H1 (cell line): ENCODE measurements around the gene MRPS35. TPM values are rescaled to one million over a fixed set of nuclear protein-coding genes. Genes with fewer than 3 reads are reported as not detected.

Experiments used
- CTCF ChIA-PET: fragments of 300-600 bp; sonication (Branson Sonifier 250); formaldehyde crosslinking; loops from one replicate; lab custom pipeline; 2021; ENCODE audit not compliant: partially characterized antibody; lab: Charles Lee
- POLR2A ChIA-PET: fragments of 300-600 bp; sonication (Branson Sonifier 250); formaldehyde crosslinking; loops from one replicate; lab custom pipeline; 2021; ENCODE audit warnings: inconsistent platforms; ENCODE audit not compliant: partially characterized antibody; lab: Charles Lee
- DNase-seq, 2 experiments: peaks; one replicate each; pipeline versions ENCODE4 v3.0.0 to v3.0.0-alpha.2; 2010 to 2022; ENCODE audit warnings: low spot score in 2 of 2, low read depth in 1 of 2, mixed read lengths in 1 of 2
- FAIRE-seq: peaks from 2 replicates; lab custom pipeline; 2011; peaks lifted over from hg19 to GRCh38; lab: Jason Lieb, UNC
- H2AFZ ChIP-seq: 2 replicates; pipeline ENCODE4 v1.8.1; 2012; ENCODE audit warnings: low read length, inconsistent platforms
- H2AK5ac ChIP-seq: 2 replicates; pipeline ENCODE4 v1.6.1; 2013; ENCODE audit warnings: low read depth, low read length
- H2BK120ac ChIP-seq: replicated peaks from 2 replicates; pipeline ENCODE3; 2013; ENCODE audit warnings: low read depth, low read length, inconsistent platforms
- H2BK12ac ChIP-seq: 2 replicates; pipeline ENCODE4 v1.6.1; 2013; ENCODE audit warnings: low read depth, low read length
- H2BK15ac ChIP-seq: 2 replicates; pipeline ENCODE4 v1.6.1; 2013; ENCODE audit warnings: low read length
- H2BK20ac ChIP-seq: 2 replicates; pipeline ENCODE4 v1.6.1; 2013; ENCODE audit warnings: low read length
- H2BK5ac ChIP-seq: 2 replicates; pipeline ENCODE4 v1.6.1; 2013; ENCODE audit warnings: low read depth, low read length
- H3K14ac ChIP-seq: 2 replicates; pipeline ENCODE4 v1.6.1; 2013; ENCODE audit warnings: inconsistent platforms; ENCODE audit not compliant: insufficient read length
- H3K18ac ChIP-seq: 2 replicates; pipeline ENCODE4 v1.6.1; 2013; ENCODE audit warnings: low read length; ENCODE audit errors: extremely low read depth
- H3K23ac ChIP-seq: 2 replicates; pipeline ENCODE4 v1.6.1; 2013; ENCODE audit warnings: inconsistent platforms; ENCODE audit not compliant: insufficient read length
- H3K23me2 ChIP-seq: 2 replicates; pipeline ENCODE4 v1.6.1; 2013; ENCODE audit warnings: low read depth, low read length
- H3K27ac ChIP-seq: 2 replicates; pipeline ENCODE4 v1.6.1; 2011; ENCODE audit warnings: low read depth, low read length, inconsistent platforms
- H3K27me3 ChIP-seq, 4 experiments: replicated peaks in 1 of 4; 1 replicate in 1 of 4; 2 replicates in 3 of 4; pipeline versions ENCODE4 v1.6.1 to v1.8.1; 2011 to 2013; ENCODE audit warnings: low read length in 3 of 4, mild to moderate bottlenecking in 3 of 4, inconsistent platforms in 2 of 4, mixed read lengths in 2 of 4, moderate library complexity in 1 of 4; ENCODE audit not compliant: control insufficient read depth in 3 of 4, insufficient read depth in 3 of 4; ENCODE audit errors: extremely low read depth in 1 of 4
- H3K36me3 ChIP-seq, 4 experiments: 2 replicates each; pipeline versions ENCODE4 v1.6.1 to v1.8.1; 2011 to 2013; ENCODE audit warnings: mild to moderate bottlenecking in 4 of 4, low read length in 3 of 4, moderate library complexity in 2 of 4, control low read depth in 1 of 4, inconsistent platforms in 1 of 4; ENCODE audit not compliant: insufficient read depth in 4 of 4, control insufficient read depth in 2 of 4
- H3K4ac ChIP-seq: replicated peaks from 2 replicates; pipeline ENCODE3; 2013; ENCODE audit warnings: low read length, low read depth, mixed read lengths, inconsistent platforms; ENCODE audit not compliant: insufficient read length
- H3K4me1 ChIP-seq, 4 experiments: replicated peaks in 1 of 4; 1 replicate in 1 of 4; 2 replicates in 3 of 4; pipeline versions ENCODE4 v1.6.1 to v1.8.1; 2011 to 2013; ENCODE audit warnings: low read length in 3 of 4, inconsistent platforms in 2 of 4, mixed read lengths in 1 of 4; ENCODE audit not compliant: insufficient read depth in 4 of 4, control insufficient read depth in 3 of 4
- H3K4me2 ChIP-seq, 2 experiments: 2 replicates each; pipeline versions ENCODE4 v1.6.1 to v1.8.1; 2011 to 2013; ENCODE audit warnings: low read depth in 2 of 2, low read length in 2 of 2, control low read depth in 1 of 2, inconsistent platforms in 1 of 2, mild to moderate bottlenecking in 1 of 2; ENCODE audit not compliant: insufficient read depth in 1 of 2
- H3K4me3 ChIP-seq, 4 experiments: fragments of 200-600, 300-600 bp in 1 of 4; sonication (generic), shearing (Covaris generic), sonication (Bioruptor Twin) in 1 of 4; 2 replicates each; pipeline versions ENCODE4 v1.5.1 to v1.8.1; 2011 to 2016; ENCODE audit warnings: low read length in 4 of 4, low read depth in 3 of 4, control low read depth in 2 of 4, inconsistent platforms in 2 of 4, mild to moderate bottlenecking in 2 of 4, mixed read lengths in 1 of 4, moderate library complexity in 1 of 4; ENCODE audit not compliant: insufficient read depth in 2 of 4; ENCODE audit errors: extremely low read depth in 1 of 4
- H3K56ac ChIP-seq: replicated peaks from 2 replicates; pipeline ENCODE3; 2013; ENCODE audit warnings: low read depth, mild to moderate bottlenecking, mixed read lengths, low read length, inconsistent platforms; ENCODE audit not compliant: insufficient read length
- H3K79me1 ChIP-seq: 2 replicates; pipeline ENCODE4 v1.6.1; 2013; ENCODE audit warnings: low read depth, low read length, control low read depth
- H3K79me2 ChIP-seq, 2 experiments: 2 replicates each; pipeline versions ENCODE4 v1.6.1 to v1.8.1; 2012 to 2013; ENCODE audit warnings: low read length in 2 of 2, mild to moderate bottlenecking in 2 of 2, inconsistent platforms in 1 of 2; ENCODE audit not compliant: insufficient read depth in 2 of 2, control insufficient read depth in 1 of 2
- H3K9ac ChIP-seq, 4 experiments: replicated peaks in 1 of 4; 1 replicate in 1 of 4; 2 replicates in 3 of 4; pipeline versions ENCODE4 v1.6.1 to v1.8.1; 2011 to 2013; ENCODE audit warnings: low read depth in 3 of 4, low read length in 3 of 4, control low read depth in 2 of 4, mild to moderate bottlenecking in 2 of 4, moderate library complexity in 2 of 4, inconsistent platforms in 1 of 4; ENCODE audit errors: extremely low read depth in 1 of 4
- H3K9me3 ChIP-seq, 2 experiments: 2 replicates each; pipeline versions ENCODE4 v1.6.1 to v1.8.1; 2012 to 2013; ENCODE audit warnings: mild to moderate bottlenecking in 2 of 2, moderate library complexity in 2 of 2, control low read depth in 1 of 2, inconsistent platforms in 1 of 2, low read depth in 1 of 2, low read length in 1 of 2, mixed read lengths in 1 of 2; ENCODE audit not compliant: insufficient read depth in 2 of 2
- H4K20me1 ChIP-seq, 2 experiments: replicated peaks in 1 of 2; 2 replicates each; pipeline versions ENCODE3 to v1.8.1; 2011 to 2013; ENCODE audit warnings: inconsistent platforms in 2 of 2, low read length in 2 of 2, mild to moderate bottlenecking in 1 of 2; ENCODE audit not compliant: insufficient read depth in 2 of 2, control insufficient read depth in 1 of 2
- H4K5ac ChIP-seq: 2 replicates; pipeline ENCODE4 v1.6.1; 2013; ENCODE audit warnings: low read length, low read depth, mixed read lengths, inconsistent platforms; ENCODE audit not compliant: insufficient read length
- H4K8ac ChIP-seq: 2 replicates; pipeline ENCODE4 v1.8.0; 2013; ENCODE audit warnings: mild to moderate bottlenecking, moderate library complexity, low read length, inconsistent platforms; ENCODE audit not compliant: insufficient read depth; ENCODE audit errors: extremely low read depth
- H4K91ac ChIP-seq: replicated peaks from 2 replicates; pipeline ENCODE3; 2013; ENCODE audit warnings: low read length, mixed read lengths, inconsistent platforms; ENCODE audit not compliant: insufficient read length
- NRF1 ChIP-seq: IDR thresholded peaks from 2 replicates; pipeline ENCODE4 v1.6.1; 2011; ENCODE audit warnings: mild to moderate bottlenecking, low read depth, low read length, improper control_type of control experiment
- WGBS, 2 experiments: shearing (Covaris generic) in 1 of 2; methylation state at CpG; one replicate each; pipeline versions ENCODE4 v1.1.6 to v1.1.7; 2013 to 2015; ENCODE audit warnings: low lambda C conversion rate in 2 of 2, mixed read lengths in 2 of 2, inconsistent platforms in 1 of 2, low coverage in 1 of 2, missing lambda C conversion rate in 1 of 2; ENCODE audit not compliant: insufficient replicate concordance in 2 of 2, insufficient coverage in 1 of 2, insufficient read length in 1 of 2; ENCODE audit errors: extremely low coverage in 1 of 2, missing lambda C conversion rate in 1 of 2; 5-methylcytosine and 5-hydroxymethylcytosine counted together
- polyA plus RNA-seq, 7 experiments: library from polyadenylated mRNA; depleted of rRNA in 3 of 7; stranded (reverse) in 5 of 7; unstranded in 2 of 7; fragments of >200 nt in 5 of 7; fragments of 200-250 nt in 2 of 7; gene quantifications; 1 replicate in 5 of 7; 2 replicates in 1 of 7; 4 replicates in 1 of 7; pipeline versions ENCODE4 v1.2.1 to v1.2.3, GENCODE V29; 2011 to 2013; ENCODE audit warnings: missing spikeins in 2 of 7, mixed read lengths in 2 of 7
- total RNA-seq: library from RNA; stranded (reverse); fragmentation: NEBNext Ultra II Directional; extraction: Animal tissue kit (Norgen Biotek cat#: 25700); gene quantifications from 2 replicates; pipeline ENCODE4 v1.2.1, GENCODE V29; 2021

MRPS35 gene
- total and polyA plus RNA-seq, 2 of the 8 experiments (the other 6 are each of a cell fraction or from before 2014, with no cell fraction given): 26.8 to 47.9 TPM

DNA sequence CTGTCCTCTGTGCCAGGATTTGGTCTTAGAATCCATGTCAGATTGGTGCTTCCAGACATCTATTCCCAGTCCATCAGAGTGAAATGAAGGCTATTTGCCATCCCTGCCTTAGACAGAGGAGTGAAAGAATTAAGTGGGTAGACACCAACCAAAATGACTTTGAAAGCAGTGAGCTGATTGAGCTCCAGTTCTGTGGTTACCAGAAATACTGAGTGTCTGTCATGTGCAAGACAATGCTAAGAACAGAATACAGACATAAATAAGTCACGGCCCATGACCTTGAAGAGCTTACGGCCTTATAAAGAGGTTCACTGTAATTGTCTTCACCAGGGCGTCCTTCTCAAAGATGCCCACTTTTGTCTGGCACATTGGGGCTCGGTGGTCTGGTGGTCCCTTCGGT, 91.0 kb downstream of the MRPS35 start:
- Histone ChIP-seq H4K5ac (no peak overlapping the region), H2AK5ac (no peak overlapping the region), H3K36me3 (peaks cover 5 to 22% (median 12%) of the 10 kb centered on the region in 4 experiments; a peak in 7 of 8 replicates), H3K79me1 (no peaks in the 10 kb centered on the region; the same call in 1 of the 2 replicates), H3K14ac (no peak overlapping the region), H4K8ac (no peak overlapping the region), H3K79me2 (no peaks in the 10 kb centered on the region), H3K18ac (no peak overlapping the region), H3K9ac (no peak overlapping the region), H2BK20ac (no peak overlapping the region), H3K4me1 (no peaks in the 10 kb centered on the region), H3K56ac (no peak overlapping the region), H3K9me3 (no peaks in the 10 kb centered on the region), H4K91ac (no peak overlapping the region), H3K4me2 (no peak overlapping the region), H2BK5ac (no peak overlapping the region), H2BK12ac (no peak overlapping the region), H3K27ac (no peak overlapping the region), H4K20me1 (no peaks in the 10 kb centered on the region), H3K27me3 (no peaks in the 10 kb centered on the region), H2BK120ac (no peak overlapping the region), H3K4ac (no peak overlapping the region), H2AFZ (no peak overlapping the region), H3K23ac (no peak overlapping the region), H3K23me2 (no peaks in the 10 kb centered on the region), H3K4me3 (no peak overlapping the region), H2BK15ac (no peak overlapping the region)
- DNase-seq (no peak), FAIRE-seq (no peak)
- CTCF ChIA-PET: interaction anchor here (0.9 to 1.4 kb wide), 3 partner anchors 9 to 104 kb away, joined by 3 read pairs; no protein-coding TSS in a partner anchor
- POLR2A ChIA-PET: no interaction called here
- TF ChIP-seq NRF1: no peak
- WGBS, 2 experiments: 93% methylated on average over 5 of the region's 5 CpGs; no CpG with 5 or more reads in 1 of the 2 experiments
